Ammon's horn (tissue), 1 donor: ENCODE results near the gene PRR20G.

ENCODE experiments used
- DNase-seq: peaks from one replicate; pipeline ENCODE4 v3.0.0-alpha.2; 2016; ENCODE audit warnings: low spot score

Gene PRR20G

GRCh38 chr3:127263586-127264231 lies 24.1 kb downstream of the PRR20G start:
- peak; percentile 60 for DNase-seq

GRCh38 chr3:127263037-127263436 lies 24.8 kb downstream of the PRR20G start:
- no peak for DNase-seq

GRCh38 chr3:127262533-127262932 lies 25.3 kb downstream of the PRR20G start:
- DNase-seq: no peak

GRCh38 chr3:127261925-127262324 lies 25.9 kb downstream of the PRR20G start:
- no peak for DNase-seq

GRCh38 chr3:127260826-127261555 lies 26.9 kb downstream of the PRR20G start:
- DNase-seq: no peak

- DNase-seq: no peak
These were observed 27.4 kb downstream of the PRR20G start for GRCh38 chr3:127260416-127260815.

- DNase-seq: no peak
These were observed 28.0 kb downstream of the PRR20G start for GRCh38 chr3:127259882-127260281.

GRCh38 chr3:127258733-127259132 lies 29.1 kb downstream of the PRR20G start:
- DNase-seq: no peak

- no peak for DNase-seq
These were observed 30.5 kb downstream of the PRR20G start for GRCh38 chr3:127257351-127257750.

- no peak for DNase-seq
These were observed 31.0 kb downstream of the PRR20G start for GRCh38 chr3:127256733-127257271.

- DNase-seq: no peak
These were observed 31.7 kb downstream of the PRR20G start for GRCh38 chr3:127256138-127256537.

- no peak for DNase-seq
These were observed 32.3 kb downstream of the PRR20G start for GRCh38 chr3:127255516-127255915.

- peak; percentile 40 for DNase-seq
These were observed 33.1 kb downstream of the PRR20G start for GRCh38 chr3:127254730-127255129.

GRCh38 chr3:127254033-127254644 lies 33.7 kb downstream of the PRR20G start:
- no peak for DNase-seq

GRCh38 chr3:127253491-127253890 lies 34.4 kb downstream of the PRR20G start:
- DNase-seq: no peak

GRCh38 chr3:127252446-127252845 lies 35.4 kb downstream of the PRR20G start:
- DNase-seq: no peak

- no peak for DNase-seq
These were observed 37.8 kb downstream of the PRR20G start for GRCh38 chr3:127250032-127250431.

- no peak for DNase-seq
These were observed 40.6 kb downstream of the PRR20G start for GRCh38 chr3:127247292-127247691.

GRCh38 chr3:127238602-127239001 lies 49.2 kb downstream of the PRR20G start:
- no peak for DNase-seq

GRCh38 chr3:127237835-127238234 lies 50.0 kb downstream of the PRR20G start:
- no peak for DNase-seq

- DNase-seq: no peak
These were observed 52.1 kb downstream of the PRR20G start for GRCh38 chr3:127235706-127236105.

- DNase-seq: no peak
These were observed 53.1 kb downstream of the PRR20G start for GRCh38 chr3:127234778-127235177.
